ENCODE measurements around the gene DAAM2.

DAAM2 gene

DNA sequence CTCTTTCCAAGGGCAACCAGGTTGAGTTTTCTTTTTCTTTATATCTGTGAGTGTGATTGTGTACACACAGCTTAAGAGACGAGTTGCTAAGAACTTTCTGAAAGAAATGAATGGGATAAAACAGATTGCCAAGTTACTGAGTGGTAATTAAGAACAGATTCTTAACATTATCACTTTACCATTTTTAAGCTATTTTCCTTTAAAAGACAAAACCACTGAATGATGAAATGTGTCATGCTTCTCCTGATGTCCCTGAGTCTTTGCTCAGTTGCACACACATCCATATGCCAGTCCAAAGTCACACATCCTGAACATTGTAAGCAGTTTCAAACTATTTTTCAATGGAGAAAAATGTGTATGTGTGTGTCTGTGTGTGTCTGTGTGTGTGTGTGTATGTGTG lies 5.5 kb upstream of the DAAM2 start:
- TF ChIP-seq, protein P1, sequence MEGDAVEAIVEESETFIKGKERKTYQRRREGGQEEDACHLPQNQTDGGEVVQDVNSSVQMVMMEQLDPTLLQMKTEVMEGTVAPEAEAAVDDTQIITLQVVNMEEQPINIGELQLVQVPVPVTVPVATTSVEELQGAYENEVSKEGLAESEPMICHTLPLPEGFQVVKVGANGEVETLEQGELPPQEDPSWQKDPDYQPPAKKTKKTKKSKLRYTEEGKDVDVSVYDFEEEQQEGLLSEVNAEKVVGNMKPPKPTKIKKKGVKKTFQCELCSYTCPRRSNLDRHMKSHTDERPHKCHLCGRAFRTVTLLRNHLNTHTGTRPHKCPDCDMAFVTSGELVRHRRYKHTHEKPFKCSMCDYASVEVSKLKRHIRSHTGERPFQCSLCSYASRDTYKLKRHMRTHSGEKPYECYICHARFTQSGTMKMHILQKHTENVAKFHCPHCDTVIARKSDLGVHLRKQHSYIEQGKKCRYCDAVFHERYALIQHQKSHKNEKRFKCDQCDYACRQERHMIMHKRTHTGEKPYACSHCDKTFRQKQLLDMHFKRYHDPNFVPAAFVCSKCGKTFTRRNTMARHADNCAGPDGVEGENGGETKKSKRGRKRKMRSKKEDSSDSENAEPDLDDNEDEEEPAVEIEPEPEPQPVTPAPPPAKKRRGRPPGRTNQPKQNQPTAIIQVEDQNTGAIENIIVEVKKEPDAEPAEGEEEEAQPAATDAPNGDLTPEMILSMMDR (IDR thresholded peaks at IDR 0.05; ENCODE audit: low read depth, low read length, missing control alignments), result no peak
- no peak for DNase-seq (ENCODE audit: low read depth)

DNA sequence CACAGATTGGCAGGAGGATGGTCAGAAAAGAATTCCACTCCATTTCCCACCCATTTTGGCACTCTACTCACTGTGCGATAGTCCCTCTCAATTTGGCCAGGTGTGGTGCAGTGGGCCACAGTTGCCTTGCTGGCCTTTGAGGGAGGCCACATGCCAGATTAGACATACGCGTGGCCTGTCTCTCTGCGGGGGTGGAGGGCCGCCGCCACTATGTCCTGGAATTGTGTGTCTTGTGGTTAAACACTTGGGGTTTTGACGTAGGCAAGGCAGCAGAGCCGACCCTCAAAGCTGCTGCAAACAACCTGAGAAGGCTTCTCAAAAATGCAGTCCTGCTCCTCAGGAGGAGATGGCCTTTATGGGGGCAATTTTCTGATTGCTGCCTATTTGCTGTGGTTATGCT lies 4.9 kb upstream of the DAAM2 start:
- TF ChIP-seq, protein P1 (IDR thresholded peaks at IDR 0.05; ENCODE audit: low read depth, low read length, missing control alignments), result no peak
- no peak for DNase-seq (ENCODE audit: low read depth)
- no peak overlapping the region for H3K4me3 ChIP-seq (ENCODE audit: low read depth, low read length)

More for the DNA sequence above, 5.5 kb upstream of the DAAM2 start:
- H3K4me3 ChIP-seq (ENCODE audit: low read depth, low read length), result no peak overlapping the region

DNA sequence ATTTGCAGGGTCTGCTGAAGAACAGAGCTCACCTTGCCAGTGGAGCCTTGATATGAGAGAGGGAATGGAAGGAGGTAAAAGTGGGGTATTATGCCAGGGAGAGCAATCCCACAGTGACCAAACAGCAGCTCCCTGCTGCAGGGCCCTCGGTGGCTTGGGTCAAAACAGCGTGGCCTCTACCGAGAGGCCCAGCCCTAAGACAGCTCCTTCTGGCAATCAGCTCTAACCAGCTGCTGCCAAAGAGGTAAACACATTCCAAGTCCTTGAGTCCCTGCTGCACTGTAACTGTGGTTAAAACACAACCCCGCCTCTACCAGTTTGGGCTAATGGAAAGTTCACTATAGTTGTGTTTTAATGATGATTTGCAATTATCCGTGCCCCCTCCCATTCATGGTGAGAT lies 1.4 kb upstream of the DAAM2 start:
- H3K4me3 ChIP-seq (ENCODE audit: low read depth, low read length), result no peak overlapping the region
- TF ChIP-seq, protein P1 (IDR thresholded peaks at IDR 0.05; ENCODE audit: low read depth, low read length, missing control alignments), result no peak
- DNase-seq (ENCODE audit: low read depth), result no peak

DNA sequence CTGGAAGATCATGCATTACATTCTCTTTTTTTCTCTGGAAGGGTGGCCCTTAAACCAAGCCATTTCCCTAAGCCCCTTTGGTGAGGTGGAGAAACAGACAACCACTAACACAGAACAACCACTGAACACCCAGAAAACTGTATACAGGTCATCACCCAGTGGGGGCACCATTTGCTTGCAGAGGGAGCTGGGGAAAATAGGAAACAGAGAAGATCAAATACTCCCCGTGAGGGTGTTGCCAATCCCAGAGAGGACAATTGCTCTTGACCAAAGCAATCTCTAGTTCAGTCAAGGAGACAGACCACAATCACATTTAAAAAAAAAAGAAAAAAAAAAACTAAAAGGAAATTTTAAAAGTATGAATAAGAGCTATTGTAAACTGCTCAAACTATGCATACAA lies 865 bp upstream of the DAAM2 start:
- TF ChIP-seq, protein P1 (IDR thresholded peaks at IDR 0.05; ENCODE audit: low read depth, low read length, missing control alignments), result no peak
- no peak for DNase-seq (ENCODE audit: low read depth)
- H3K4me3 ChIP-seq (ENCODE audit: low read depth, low read length), result no peak overlapping the region

DNA sequence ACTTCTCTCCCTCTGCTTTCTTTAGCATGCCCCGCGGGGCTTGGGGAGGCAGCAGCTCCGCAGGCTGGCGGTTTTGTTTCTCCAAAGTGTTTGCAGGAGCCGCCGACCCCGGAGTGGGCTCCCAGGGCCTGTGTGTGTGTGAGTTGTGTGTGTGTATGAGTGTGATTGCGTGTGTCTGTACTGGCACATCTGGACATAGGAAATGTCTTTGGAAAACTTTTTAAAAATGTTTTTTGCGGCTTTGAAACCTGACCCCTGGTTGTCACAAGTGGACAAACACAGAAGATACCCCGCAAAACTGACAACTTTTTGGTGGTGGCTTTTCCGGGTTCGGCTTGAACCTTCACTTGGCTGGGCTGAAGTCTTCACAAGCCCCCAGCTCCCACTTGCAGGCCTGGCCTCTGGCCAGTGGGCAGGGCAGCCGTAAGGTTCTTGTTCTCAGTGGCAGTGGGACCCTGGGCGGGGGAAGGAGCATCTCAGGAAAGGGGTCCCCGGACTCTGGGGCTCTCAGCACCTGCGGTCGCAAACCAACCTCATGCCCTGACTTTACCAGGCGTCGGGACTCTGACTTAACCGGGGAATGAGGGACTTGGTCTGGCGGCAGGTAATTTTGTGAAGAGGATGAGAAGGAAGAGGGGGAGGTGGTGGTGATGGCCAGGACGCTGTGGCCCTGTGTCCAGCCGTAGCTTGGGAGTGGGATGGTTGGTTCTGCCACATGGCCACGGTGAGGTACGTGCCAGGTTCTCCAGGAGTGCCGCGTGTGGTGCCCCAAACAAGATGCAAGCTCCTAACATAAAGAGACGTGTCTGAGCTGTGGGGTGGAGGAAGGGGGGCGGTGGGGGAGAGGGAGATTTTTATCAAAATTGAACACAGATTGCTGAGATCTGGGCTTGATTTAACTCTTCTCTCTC lies 619 bp downstream of the DAAM2 start:
- TF ChIP-seq, protein P1 (IDR thresholded peaks at IDR 0.05; ENCODE audit: low read depth, low read length, missing control alignments), result no peak
- H3K4me3 ChIP-seq (ENCODE audit: low read depth, low read length), result no peak overlapping the region
- no peak for DNase-seq (ENCODE audit: low read depth)

DNA sequence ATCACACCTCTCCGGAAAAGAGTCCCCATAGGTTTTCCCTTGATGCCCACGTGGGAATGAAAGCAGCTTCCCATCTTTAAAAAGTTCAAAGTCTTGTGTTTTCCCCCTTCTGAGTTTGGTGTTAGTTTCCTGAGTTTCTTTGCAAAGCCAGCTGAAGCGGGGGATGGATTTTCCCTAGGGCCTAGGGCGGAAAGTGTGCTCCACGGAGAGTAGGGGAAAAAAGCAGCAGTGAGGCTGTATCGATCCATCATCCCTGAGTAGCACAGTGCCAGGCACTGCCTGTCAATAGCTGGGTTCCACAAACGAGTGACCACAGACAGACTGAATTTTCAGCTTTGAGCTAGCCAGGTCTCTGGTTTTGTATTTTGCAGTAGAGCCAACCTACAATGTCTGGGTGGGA lies 1.3 kb downstream of the DAAM2 start:
- TF ChIP-seq, protein P1 (IDR thresholded peaks at IDR 0.05; ENCODE audit: low read depth, low read length, missing control alignments), result no peak
- no peak overlapping the region for H3K4me3 ChIP-seq (ENCODE audit: low read depth, low read length)
- no peak for DNase-seq (ENCODE audit: low read depth)

DNA sequence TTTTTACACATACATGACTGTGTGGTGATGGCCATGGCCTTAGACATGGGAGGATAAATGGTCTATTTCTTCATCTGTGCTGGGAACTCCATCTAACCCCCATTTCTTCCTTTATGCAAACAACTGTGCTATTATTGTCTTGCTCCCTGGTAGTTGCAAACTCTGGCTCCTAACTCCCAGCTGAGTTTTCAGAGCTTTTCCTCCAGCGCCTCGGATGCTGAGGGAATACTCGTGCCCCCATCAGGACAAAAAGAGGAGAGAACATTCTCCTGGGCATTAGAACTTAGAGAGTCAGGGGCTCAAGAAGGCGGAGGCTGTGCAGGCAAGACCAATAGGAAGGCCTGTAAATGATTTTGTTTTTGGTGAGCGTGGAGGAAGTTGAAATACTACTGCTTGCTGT lies 2.1 kb downstream of the DAAM2 start:
- no peak overlapping the region for H3K4me3 ChIP-seq (ENCODE audit: low read depth, low read length)
- DNase-seq (ENCODE audit: low read depth), result no peak

More for the DNA sequence above, 2.1 kb downstream of the DAAM2 start:
- TF ChIP-seq, protein P1 (IDR thresholded peaks at IDR 0.05; ENCODE audit: low read depth, low read length, missing control alignments), result no peak

Data from GM12864 (cell line).